PFSK-1 (cell line): ENCODE measurements around the gene PGLYRP4.

Source experiments
- FOXP2 ChIP-seq: optimal IDR thresholded peaks from 2 replicates; pipeline ENCODE3; 2011; ENCODE audit warnings: borderline replicate concordance, control low read depth, inconsistent platforms; ENCODE audit not compliant: insufficient read depth; ENCODE audit errors: extremely low read length, extremely low read depth
- REST ChIP-seq, 2 experiments: IDR thresholded peaks; 2 replicates each; pipeline versions ENCODE4 v1.6.1 to v1.8.0; 2011 to 2012; ENCODE audit warnings: low read depth in 2 of 2, low read length in 2 of 2, control low read depth in 1 of 2, inconsistent platforms in 1 of 2, mild to moderate bottlenecking in 1 of 2, moderate library complexity in 1 of 2; ENCODE audit not compliant: insufficient read depth in 1 of 2
- SIN3A ChIP-seq: IDR thresholded peaks from 2 replicates; pipeline ENCODE4 v1.6.1; 2012; ENCODE audit warnings: mild to moderate bottlenecking, low read length, moderate library complexity, borderline replicate concordance; ENCODE audit not compliant: insufficient read depth
- TAF1 ChIP-seq: IDR thresholded peaks from 2 replicates; pipeline ENCODE4 v1.6.1; 2012; ENCODE audit warnings: low read length, control low read depth, borderline replicate concordance; ENCODE audit not compliant: insufficient read depth

GRCh38 chr1:153374071-153374470, 25.4 kb upstream of the PGLYRP4 start:
- TF ChIP-seq SIN3A, result no peak
- no peak for TF ChIP-seq FOXP2
- no peak for TF ChIP-seq TAF1
- TF ChIP-seq REST (IDR thresholded peaks at IDR 0.05; ENCODE audit: insufficient read depth in 1 of 2, low read depth in 2 of 2, low read length in 2 of 2), result no peak
